Esophagus muscularis mucosa (tissue), 3 donors: ENCODE results near the gene ZNF189.

ENCODE experiments used
- POLR2A ChIP-seq: fragments of 450-650 bp; IDR thresholded peaks from one replicate; pipeline ENCODE4 v1.6.1; 2017; ENCODE audit warnings: antibody characterized with exemption, moderate library complexity, mild to moderate bottlenecking, low read depth
- POLR2AphosphoS5 ChIP-seq, 2 donors: sonication (generic); formaldehyde crosslinking; IDR thresholded peaks; one replicate each; pipeline ENCODE4 v1.6.1; 2017; ENCODE audit warnings: antibody characterized with exemption in 2 of 2
- TF ChIP-seq, protein P1 (sequence below), 3 experiments: fragments of 200-600 bp in 2 of 3; fragments of 450-650 bp in 1 of 3; sonication (generic) in 2 of 3; IDR thresholded peaks; one replicate each; pipeline ENCODE4 v1.5.1; 2017 to 2019; ENCODE audit warnings: antibody characterized with exemption in 3 of 3, mild to moderate bottlenecking in 2 of 3, moderate library complexity in 1 of 3

DNA sequence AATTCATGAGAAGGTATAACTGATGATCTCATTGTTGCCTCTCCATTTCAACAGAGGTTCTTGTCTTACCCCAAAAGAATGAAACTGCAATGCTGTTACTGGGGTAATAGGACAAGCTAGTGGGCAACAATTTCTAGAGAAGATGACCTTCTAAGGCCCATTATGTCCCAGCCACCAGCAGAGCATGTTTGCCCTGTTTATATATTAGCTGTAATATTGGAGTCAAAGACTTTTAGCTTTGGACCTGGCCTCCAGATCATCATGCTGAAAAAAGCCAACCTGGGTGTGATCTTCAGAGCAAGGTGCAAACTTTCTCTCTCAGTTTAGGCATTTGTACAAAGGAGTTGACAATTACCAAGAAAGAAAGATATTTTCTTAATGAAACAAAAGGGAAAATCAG, 33.5 kb downstream of the ZNF189 start:
- TF ChIP-seq, protein P1, sequence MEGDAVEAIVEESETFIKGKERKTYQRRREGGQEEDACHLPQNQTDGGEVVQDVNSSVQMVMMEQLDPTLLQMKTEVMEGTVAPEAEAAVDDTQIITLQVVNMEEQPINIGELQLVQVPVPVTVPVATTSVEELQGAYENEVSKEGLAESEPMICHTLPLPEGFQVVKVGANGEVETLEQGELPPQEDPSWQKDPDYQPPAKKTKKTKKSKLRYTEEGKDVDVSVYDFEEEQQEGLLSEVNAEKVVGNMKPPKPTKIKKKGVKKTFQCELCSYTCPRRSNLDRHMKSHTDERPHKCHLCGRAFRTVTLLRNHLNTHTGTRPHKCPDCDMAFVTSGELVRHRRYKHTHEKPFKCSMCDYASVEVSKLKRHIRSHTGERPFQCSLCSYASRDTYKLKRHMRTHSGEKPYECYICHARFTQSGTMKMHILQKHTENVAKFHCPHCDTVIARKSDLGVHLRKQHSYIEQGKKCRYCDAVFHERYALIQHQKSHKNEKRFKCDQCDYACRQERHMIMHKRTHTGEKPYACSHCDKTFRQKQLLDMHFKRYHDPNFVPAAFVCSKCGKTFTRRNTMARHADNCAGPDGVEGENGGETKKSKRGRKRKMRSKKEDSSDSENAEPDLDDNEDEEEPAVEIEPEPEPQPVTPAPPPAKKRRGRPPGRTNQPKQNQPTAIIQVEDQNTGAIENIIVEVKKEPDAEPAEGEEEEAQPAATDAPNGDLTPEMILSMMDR (IDR thresholded peaks at IDR 0.05): no peak
- TF ChIP-seq POLR2AphosphoS5 (IDR thresholded peaks at IDR 0.05): no peak
- TF ChIP-seq POLR2A: no peak
